ENCODE data around the gene NFATC3.

Gene NFATC3

DNA sequence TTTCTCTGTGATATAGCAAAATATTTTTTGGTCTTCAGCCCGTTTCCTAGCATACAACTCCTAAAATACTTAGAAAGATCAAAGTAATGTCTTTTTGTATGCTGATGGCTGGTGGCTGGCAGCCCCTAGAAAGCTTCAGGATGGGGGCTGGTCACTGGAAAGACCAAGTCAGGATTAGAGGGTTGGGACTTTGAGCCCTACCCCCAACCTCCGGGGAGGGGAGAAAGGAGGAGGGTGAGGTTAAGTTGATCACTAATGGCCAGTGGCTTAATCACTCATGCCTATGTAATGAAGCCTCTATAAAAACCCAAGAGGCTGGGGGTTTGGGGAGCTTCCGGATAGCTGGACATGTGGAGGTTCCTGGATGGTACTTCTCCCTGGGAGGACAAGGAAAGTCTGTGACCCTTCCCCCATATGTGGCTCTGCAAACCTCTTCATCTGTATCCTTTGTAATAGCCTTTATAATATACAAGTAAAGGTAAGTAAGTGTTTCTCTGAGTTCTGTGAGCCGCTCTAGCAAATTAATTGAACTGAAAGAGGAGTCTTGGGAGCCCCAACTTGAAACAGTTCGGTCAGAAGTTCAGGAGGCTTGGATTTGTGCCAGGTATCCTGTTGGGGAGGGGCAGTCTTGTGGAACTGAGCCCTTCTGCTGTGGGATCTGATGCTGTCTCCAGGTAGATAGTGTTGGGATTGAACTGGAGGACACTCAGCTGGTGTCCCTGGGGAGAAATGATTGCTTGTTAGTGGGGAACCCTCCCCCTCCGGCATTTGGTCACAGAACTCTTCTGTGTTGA is 182.6 kb downstream of the NFATC3 start:
- DNase-seq, result no peak

DNA sequence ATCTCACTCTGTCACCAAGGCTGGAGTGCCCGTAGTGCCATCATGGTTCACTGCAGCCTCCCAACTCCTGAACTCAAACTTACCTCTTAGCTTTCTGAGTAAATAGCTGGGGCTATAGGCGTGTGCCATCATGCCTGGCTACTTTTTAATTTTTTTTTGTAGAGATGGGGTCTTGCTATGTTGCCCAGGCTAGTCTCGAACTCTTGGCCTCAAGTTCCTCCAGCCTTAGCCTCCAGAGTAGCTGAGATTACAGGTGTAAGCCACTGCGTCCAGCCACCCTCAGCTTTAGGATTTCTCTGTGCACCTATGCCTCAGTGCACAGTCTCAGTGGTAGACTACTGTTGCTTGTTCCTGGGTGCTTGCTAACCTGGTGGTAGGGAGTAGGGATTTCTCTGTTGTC is 184.6 kb downstream of the NFATC3 start:
- no peak for DNase-seq

DNA sequence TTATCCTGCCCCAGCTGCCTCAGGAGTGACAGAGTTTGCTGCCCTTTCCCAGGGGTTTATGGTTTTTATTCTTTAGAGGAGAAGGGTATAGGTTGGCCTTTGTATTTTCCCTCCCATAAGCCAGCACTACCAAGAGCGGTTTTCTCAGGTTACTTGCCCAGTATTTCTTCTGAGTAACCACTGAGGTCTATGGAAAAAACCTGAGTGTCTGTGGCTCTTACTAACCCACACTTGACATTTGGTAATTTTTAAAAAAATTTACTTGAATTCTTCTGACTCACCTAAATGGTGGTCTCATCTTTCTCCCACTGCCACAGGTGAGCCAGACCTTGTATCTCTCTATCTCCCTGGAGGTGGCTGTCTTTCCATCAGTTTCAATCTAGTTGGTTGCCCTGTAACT is 185.2 kb downstream of the NFATC3 start:
- DNase-seq, result no peak

DNA sequence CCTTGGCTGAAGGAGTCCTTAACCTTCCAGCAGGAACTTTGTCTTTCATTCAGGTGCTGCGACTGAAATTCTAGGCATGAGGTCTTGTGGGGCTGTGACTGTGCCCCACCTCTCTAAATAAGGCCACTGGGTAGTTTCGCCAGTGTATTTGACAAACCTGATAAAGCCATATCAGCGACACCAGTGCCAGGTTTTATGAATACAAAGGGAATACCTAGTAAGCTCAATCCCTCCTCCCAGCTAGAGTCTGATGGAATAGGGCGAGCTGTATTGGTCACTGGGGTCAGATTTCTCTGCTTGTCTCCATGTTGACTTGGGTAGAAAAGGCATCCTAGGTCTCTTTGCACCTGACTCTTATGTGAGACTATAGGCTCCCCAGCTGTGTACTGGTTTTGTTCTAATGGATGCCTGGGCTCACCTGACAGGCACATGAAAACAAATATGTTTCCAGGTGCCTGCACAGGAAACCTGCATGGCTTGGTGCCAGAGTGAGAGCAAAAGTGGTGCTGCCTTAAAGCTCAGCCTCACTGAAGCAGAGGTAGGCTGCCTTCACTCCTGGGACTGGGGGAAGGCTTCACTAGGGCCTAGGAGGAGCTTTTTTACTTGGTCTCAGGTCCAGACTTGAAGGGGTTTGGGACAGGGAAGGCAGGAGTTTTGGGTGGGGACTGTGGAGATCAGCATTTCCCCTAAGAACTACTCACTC is 187.5 kb downstream of the NFATC3 start:
- DNase-seq, result no peak

DNA sequence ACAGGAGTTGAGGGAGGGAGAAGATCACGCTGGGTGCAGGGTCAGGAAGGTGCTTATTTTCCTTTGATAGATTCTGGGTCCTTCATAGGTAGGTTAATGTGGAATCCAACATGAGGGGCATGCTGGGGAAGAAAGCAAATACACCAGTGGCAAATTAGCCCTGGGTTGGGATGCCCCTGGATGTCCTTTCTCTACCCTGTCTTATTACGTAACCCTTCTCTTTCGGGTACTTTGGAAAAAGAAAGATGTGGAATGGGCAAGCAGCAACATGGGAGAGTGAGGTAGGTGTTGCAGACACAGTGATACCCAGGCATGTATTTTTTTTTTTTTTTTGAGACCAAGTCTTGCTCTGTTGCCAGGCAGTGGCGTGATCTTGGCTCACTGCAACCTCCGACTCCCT is 188.3 kb downstream of the NFATC3 start:
- DNase-seq, result no peak

DNA sequence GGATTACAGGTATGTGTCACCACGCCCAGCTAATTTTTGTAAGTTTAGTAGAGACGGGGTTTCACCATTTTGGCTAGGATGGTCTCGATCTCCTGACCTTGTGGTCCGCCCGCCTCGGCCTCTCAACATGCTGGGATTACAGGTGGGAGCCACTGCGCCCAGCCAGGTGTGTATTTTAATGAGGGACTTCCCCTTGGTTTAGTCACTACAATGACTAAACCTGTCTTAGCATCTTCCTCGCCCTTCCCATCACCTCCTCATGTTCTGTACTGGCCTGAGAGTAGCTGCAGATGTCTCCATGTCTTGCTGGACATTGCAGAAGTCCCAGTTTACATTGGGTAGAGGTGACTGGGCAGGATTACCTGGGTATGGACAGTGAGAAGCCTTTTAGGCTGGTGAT is 188.7 kb downstream of the NFATC3 start:
- no peak for DNase-seq

DNA sequence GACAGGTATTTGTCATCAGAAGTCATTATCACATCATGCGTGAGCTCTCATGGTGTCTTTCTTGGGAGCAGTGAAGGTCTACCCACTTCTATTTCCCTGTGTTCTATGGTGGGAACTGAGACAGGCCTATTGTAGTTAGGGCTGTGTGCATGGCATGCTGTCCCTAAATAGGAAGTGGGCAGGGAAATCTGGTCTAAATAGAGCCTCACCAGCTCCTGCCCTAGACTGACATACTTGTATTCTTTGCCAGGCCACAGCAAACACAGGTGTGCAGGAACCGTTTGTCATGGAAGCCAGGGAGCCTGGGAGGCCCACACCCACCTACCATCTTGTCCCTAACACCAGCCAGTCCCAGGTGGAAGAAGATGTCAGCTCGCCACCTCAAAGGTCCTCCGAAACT is 189.3 kb downstream of the NFATC3 start:
- no peak for DNase-seq

DNA sequence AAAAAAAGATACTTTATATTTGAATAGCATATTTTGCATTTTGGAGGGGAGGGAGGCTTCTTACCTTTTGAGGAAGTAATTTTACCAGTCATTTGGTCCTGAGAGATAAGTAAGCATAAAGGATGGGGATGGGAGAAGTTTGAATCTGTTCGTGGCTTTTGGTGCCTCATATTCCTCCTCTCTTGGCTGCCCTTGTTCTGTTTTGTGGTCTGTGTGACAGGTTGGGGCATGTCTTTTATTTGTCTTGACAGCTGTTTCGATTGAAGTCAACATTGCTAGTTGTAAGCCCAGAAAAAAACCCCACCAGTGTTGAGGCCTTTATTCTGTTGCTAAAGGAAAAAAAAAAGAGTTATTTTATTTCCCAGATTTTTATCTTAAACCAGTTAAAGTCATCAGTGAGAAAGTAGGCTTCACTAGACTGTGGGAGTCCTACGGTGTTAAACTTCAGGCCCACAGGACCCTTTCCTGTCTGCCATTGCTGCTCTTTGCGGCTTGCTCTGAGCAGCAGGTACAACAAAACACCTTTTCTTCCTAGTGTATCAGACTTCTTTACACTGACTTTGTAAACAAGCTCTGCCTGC is 190.5 kb downstream of the NFATC3 start:
- DNase-seq, result no peak

DNA sequence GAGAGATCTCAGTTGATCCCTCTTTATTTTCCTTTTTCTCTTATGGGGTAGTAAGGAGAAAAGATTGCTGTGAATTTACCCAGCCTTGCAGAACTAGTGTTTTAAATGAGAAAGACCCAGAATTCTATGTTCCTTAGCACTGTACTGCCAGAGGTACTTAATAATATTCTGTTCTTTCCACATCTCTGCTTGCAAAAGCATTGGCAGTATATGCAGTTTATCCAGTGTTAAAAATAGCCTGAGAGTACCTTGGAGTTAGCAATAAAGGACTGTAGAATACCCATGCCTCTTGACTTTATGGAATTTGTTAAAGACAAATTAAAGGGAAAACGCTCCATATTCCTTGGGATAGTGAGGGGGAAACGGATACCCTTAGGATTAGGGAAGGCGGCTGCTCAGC is 191.1 kb downstream of the NFATC3 start:
- DNase-seq, result no peak
